Rectal smooth muscle tissue (tissue), 1 donor: ENCODE data around the gene CNPY1.
A peak's percentile ranks its signal among the peaks of the same experiment; 100 is the strongest.

ENCODE experiments used
- H3K27ac ChIP-seq: one replicate; pipeline ENCODE4 v1.7.0; 2013; ENCODE audit warnings: low read depth, low read length, inconsistent platforms
- H3K27me3 ChIP-seq: one replicate; pipeline ENCODE4 v1.7.0; 2013; ENCODE audit warnings: low read length; ENCODE audit not compliant: control insufficient read depth, insufficient read depth
- H3K36me3 ChIP-seq: one replicate; pipeline ENCODE4 v1.7.0; 2013; ENCODE audit warnings: low read length; ENCODE audit not compliant: control insufficient read depth, insufficient read depth
- H3K4me1 ChIP-seq: one replicate; pipeline ENCODE4 v1.7.0; 2013; ENCODE audit warnings: low read length; ENCODE audit not compliant: control insufficient read depth, insufficient read depth
- H3K4me3 ChIP-seq: one replicate; pipeline ENCODE4 v1.7.0; 2013; ENCODE audit warnings: low read length
- H3K9ac ChIP-seq: one replicate; pipeline ENCODE4 v1.7.0; 2013; ENCODE audit warnings: low read length

The CNPY1 gene

DNA sequence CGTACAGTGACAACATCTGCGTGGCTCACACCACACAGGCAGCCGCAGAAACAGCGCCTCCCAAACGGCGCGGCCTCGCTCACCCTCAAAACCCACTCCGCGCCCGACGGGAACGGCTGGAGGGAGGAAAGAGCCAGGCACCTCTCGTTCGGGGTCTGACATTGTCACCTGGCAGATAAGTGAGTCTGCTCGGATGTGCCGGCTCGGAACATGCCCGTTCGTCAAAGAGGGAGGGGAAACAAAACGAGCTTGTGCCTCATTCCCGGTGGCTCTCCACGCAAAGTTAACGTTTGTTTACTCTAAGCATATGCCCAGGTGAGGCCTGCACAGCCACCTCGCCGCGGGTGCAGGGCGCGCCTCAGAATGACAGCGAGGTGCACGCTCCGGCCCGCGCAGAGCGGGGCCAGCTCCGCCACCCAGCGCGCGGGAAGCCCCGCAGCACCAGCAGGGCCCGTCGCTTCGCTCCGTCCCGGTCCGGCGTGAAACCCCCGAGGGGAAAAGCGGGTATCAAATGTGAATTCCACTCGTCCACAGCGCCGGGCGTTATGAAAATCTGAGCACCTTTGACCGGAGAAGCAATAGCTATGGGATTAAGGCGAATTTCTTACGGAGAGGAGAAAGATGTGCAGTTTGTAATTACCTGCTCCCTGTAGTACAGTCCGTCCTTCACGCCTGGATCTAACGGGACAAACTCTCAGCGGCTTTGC, 13.1 kb downstream of the CNPY1 start:
- no peak overlapping the region for H3K27ac ChIP-seq
- H3K4me3 ChIP-seq = peak overlapping the region; percentile 32
- no peaks in the 10 kb centered on the region for H3K36me3 ChIP-seq
- peaks cover 2% of the 10 kb centered on the region for H3K4me1 ChIP-seq
- H3K27me3 ChIP-seq = peaks cover 42% of the 10 kb centered on the region
- no peak overlapping the region for H3K9ac ChIP-seq

DNA sequence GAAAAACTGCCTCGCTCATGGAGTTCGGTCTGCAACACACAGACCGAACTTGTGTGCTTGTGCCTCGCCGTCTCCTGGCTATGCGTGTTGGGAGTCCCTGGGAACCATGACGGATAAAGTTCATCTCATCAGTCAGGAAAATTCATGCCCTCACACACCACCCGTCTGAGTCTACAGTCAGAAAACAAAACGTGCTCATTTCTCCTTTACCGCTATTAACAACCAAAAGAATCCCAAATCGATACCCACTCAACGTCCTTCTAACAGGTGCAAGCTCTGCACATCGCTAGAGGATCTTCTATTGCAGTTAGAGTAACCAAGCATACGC, 13.6 kb downstream of the CNPY1 start:
- H3K27ac ChIP-seq = no peak overlapping the region
- no peaks in the 10 kb centered on the region for H3K36me3 ChIP-seq
- peaks cover 2% of the 10 kb centered on the region for H3K4me1 ChIP-seq
- H3K4me3 ChIP-seq = peak overlapping the region; percentile 32
- H3K27me3 ChIP-seq = peaks cover 42% of the 10 kb centered on the region
- H3K9ac ChIP-seq = no peak overlapping the region

DNA sequence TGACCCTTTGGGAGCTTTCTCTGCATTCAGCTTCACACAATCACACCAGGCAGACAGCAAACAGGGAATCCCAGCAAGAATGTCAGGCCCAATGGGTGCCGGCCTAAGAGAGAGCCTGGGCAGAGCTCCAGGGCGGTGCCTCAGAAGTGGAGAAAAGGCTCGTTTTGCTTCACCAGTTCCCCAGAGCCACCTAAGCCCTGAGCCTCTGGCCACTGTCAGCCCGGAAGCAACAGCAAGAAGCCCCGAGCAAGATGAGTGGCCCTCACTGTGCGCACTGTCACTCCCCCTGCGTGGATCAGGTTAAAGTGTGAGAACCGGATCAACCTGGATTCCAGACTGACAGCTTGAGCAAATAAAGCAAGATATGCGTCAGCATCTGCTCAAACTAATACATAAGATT, 14.7 kb downstream of the CNPY1 start:
- H3K27me3 ChIP-seq = peaks cover 44% of the 10 kb centered on the region
- no peak overlapping the region for H3K9ac ChIP-seq
- no peak overlapping the region for H3K4me3 ChIP-seq
- H3K36me3 ChIP-seq = no peaks in the 10 kb centered on the region
- H3K27ac ChIP-seq = no peak overlapping the region
- peaks cover 2% of the 10 kb centered on the region for H3K4me1 ChIP-seq

DNA sequence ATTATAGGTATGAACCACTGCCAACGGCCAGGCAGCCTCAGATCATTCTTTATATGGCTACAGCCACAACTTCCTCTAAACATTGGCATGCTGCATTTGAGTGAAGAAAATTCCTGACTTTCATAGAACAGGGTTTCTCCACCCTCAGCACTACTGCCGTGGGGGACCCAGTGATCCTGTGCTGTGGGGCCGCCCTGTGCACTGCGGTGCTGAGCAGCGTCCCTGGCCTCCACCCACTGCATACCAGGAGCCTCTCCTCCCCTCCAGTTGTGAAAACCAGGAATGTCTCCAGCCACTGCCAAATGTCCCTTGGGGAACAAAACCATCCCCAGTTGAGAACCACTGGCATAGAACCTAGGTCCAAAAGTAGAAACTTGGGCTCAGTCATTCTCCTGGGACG, 15.8 kb downstream of the CNPY1 start:
- Histone ChIP-seq H3K4me3 (no peak overlapping the region), H3K27me3 (peaks cover 39% of the 10 kb centered on the region), H3K9ac (no peak overlapping the region), H3K36me3 (no peaks in the 10 kb centered on the region), H3K4me1 (peaks cover 2% of the 10 kb centered on the region), H3K27ac (no peak overlapping the region)

DNA sequence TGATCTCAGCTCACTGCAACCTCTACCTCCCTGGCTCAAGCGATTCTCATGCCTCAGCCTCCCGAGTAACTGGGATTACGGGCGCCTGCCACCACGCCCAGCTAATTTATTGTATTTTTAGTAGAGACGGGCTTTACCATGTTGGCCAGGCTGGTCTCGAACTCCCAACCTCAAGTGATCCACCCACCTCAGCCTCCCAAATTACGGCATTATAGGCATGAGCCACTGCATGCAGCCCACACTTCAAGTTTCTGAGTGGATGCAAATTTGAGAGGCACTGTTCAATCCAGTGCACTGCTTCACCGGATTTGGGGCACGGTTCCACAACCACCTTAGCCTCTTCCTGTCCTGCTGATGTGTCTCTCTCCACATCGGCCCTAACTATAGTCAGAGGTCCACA, 16.5 kb downstream of the CNPY1 start:
- H3K27ac ChIP-seq = no peak overlapping the region
- H3K27me3 ChIP-seq = peaks cover 37% of the 10 kb centered on the region
- H3K36me3 ChIP-seq = no peaks in the 10 kb centered on the region
- H3K4me1 ChIP-seq = peaks cover 2% of the 10 kb centered on the region
- no peak overlapping the region for H3K4me3 ChIP-seq
- no peak overlapping the region for H3K9ac ChIP-seq

DNA sequence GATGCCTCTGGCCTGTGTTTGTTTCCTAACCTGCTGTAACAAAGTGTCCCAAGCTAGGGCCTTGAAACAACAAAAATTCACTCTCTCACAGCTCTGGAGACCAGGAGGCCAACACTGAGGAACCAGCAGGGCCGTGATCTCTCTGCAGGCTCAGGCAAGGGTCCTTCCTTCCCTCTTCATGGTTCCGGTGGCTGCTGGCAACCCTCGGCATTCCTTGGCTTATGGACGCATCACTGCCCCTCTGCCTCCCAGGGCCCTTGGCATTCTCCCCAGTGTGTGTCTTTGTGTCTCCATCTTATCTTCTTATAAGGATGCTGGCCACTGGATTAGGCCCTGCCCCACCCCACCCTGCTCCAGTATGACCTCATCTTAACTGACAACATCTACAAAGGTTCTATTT, 17.0 kb downstream of the CNPY1 start:
- no peak overlapping the region for H3K9ac ChIP-seq
- no peak overlapping the region for H3K4me3 ChIP-seq
- peaks cover 32% of the 10 kb centered on the region for H3K27me3 ChIP-seq

DNA sequence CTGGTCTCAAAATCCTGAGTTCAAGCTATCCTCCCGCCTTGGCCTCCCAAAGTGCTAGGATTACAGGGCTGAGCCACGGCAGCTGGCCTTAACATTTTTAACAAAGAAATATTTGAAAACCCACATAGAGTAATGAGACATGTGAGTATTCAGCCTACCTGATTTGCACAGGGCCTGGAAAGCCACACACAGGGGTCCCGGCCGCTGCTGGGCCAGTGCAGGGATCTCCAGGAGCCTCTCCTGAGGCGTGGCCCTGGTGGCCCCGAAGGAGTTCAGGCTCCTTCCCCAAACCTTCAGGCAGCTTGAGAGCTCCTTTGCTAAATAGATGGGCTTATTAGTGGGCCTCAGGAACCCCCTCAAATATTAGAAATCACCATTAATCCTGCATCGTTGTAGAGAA, 18.7 kb downstream of the CNPY1 start:
- H3K4me3 ChIP-seq = no peak overlapping the region
- H3K9ac ChIP-seq = no peak overlapping the region
- H3K36me3 ChIP-seq = no peaks in the 10 kb centered on the region
- H3K27me3 ChIP-seq = peaks cover 19% of the 10 kb centered on the region
- no peaks in the 10 kb centered on the region for H3K4me1 ChIP-seq
- no peak overlapping the region for H3K27ac ChIP-seq

More for the DNA sequence above, 17.0 kb downstream of the CNPY1 start:
- peaks cover 2% of the 10 kb centered on the region for H3K4me1 ChIP-seq
- no peaks in the 10 kb centered on the region for H3K36me3 ChIP-seq
- no peak overlapping the region for H3K27ac ChIP-seq

DNA sequence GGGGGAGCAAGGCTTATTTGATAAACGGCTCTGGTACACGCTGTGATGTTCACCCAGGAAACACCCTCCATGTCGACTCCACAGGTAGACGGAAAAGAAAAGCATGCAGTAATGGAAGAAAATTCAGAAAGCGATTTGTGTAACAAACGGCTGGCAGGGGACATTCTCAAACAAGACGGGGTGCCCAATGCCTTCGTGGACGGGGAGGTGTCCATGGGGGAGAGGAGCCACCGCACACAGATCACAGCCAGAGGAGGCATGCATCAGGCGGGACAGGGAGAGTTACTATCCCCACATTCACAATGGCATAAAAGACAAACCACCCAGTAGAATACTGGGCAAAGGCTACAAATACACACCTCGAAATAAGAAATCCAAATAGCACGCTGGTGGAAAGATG, 20.1 kb downstream of the CNPY1 start:
- peaks cover 16% of the 10 kb centered on the region for H3K27me3 ChIP-seq
- no peaks in the 10 kb centered on the region for H3K4me1 ChIP-seq
- H3K9ac ChIP-seq = no peak overlapping the region
- no peak overlapping the region for H3K27ac ChIP-seq
- no peaks in the 10 kb centered on the region for H3K36me3 ChIP-seq
- H3K4me3 ChIP-seq = no peak overlapping the region

DNA sequence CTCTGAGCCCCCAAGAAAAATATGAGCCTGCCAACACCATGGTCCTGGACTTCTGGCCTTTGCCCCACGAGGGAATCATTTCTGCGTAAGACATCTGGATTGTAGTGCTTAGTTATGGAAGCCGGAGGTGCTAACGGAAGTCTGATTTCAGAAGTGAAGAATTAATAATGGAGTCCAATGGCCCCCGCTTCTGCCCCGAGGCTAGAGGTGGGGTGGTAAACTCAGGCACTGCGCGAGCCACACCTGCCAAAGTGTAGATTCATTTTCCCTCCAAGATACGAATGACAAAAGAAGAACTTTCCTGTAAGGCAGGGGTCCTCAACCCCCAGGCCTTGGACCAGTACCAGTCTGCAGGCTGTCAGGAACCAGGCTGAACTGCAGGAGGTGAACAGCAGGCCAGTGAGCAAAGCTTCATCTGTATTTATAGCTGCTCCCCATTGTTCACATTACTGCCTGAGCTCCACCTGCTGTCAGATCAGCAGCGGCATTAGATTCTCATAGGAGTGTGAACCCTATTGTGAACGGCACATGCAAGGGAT, 22.3 kb downstream of the CNPY1 start:
- Histone ChIP-seq H3K9ac (no peak overlapping the region), H3K36me3 (no peaks in the 10 kb centered on the region), H3K4me3 (no peak overlapping the region), H3K27ac (no peak overlapping the region), H3K4me1 (no peaks in the 10 kb centered on the region), H3K27me3 (peaks cover 9% of the 10 kb centered on the region)

DNA sequence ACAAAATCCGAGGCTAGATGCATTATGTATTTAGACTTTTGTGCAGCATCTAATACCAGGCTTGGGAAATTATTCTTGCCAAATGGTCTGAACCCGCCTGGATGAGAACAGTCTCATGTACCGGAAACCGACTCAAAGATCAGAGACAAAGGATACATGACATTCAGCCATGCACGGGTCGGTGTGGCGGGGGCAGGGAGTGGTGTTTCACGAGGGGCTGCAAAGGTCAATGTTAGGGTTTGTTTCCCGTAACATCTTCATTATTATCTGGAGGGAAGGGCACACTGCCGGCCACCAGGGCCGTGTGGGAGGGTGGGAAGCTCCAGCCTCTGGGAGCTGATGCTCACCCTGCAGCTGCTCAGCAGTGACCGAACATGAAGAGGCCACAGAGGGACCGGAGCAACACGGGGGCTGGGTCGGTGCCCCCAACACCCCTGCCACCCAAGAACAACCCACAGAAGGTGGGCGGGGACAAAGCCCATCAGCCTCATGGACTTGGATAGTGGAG, 23.1 kb downstream of the CNPY1 start:
- H3K36me3 ChIP-seq = no peaks in the 10 kb centered on the region
- H3K4me1 ChIP-seq = no peaks in the 10 kb centered on the region
- peaks cover 9% of the 10 kb centered on the region for H3K27me3 ChIP-seq
- no peak overlapping the region for H3K27ac ChIP-seq
- H3K9ac ChIP-seq = no peak overlapping the region
- H3K4me3 ChIP-seq = no peak overlapping the region

DNA sequence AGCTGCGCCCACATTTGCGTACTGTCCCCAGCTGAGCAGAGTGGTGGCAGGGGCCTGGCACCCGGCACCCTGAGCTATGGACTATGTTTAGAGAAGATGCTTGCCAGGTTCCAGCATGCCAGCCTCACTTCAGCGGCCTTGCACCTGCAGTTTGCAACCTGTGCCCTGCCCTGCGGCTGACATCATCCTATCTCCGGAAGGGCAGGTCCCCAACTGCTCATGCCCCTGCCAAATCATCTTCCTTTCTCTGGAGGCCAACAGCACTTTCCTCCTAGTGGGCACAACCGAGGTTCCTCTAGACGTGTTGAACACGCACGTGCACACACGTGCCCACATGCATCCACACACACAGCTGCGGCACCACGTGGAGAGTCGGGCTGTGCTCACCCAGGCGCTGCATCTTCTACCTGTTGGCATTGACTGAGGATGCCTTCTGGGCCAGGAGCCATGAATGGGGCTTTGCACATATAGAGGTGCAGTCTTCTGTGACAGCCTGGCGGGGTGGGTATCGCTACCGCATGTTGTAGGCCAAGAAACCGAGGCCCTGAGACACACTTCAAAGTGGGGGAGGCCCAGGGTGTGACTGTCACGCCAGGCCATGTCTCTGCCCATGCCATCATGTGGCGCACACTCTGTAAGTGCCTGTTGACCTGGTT, 24.5 kb downstream of the CNPY1 start:
- Histone ChIP-seq H3K9ac (no peak overlapping the region), H3K4me3 (no peak overlapping the region), H3K36me3 (no peaks in the 10 kb centered on the region), H3K27me3 (peaks cover 7% of the 10 kb centered on the region), H3K27ac (no peak overlapping the region), H3K4me1 (no peaks in the 10 kb centered on the region)

DNA sequence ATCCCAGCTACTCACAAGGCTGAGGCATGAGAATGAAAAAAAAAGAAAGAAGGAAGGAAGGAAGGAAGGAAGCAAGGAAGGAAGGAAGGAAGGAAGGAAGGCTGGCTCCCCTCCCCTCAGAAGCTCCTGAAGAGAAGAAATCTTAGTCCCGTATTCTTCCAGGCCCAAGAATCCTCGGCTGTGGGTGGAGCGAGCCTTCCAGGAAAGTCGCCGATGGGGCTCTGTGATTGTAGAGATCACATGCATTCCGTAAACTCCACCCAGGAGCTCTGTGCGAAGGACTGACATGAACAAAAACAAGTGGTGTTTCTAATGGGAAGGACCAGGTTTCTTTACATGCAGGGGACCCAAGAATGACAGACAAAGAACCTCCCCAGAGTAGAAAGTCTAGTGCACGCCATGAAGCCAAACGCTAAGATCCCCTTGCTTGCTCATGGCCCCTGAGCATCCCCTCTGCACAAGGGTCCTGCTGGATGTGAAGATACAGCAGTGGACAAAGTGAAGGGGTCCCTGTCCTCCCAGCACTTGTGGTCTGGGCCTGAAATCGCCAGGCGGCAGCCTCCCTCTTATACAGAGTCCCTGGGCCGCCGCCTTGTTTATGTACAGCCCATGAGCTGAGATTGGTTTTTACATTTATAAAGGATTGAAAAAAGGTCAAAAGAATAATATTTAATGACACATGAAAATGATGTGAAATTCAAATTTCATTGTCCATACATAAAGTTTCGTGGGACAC, 25.2 kb downstream of the CNPY1 start:
- no peak overlapping the region for H3K27ac ChIP-seq
- no peaks in the 10 kb centered on the region for H3K36me3 ChIP-seq
- H3K9ac ChIP-seq = no peak overlapping the region
- H3K27me3 ChIP-seq = peaks cover 7% of the 10 kb centered on the region
- no peaks in the 10 kb centered on the region for H3K4me1 ChIP-seq
- H3K4me3 ChIP-seq = no peak overlapping the region
